IMR-90 (cell line): ENCODE measurements around the gene APOB. TPM values are rescaled to one million over a fixed set of nuclear protein-coding genes. Genes with fewer than 3 reads are reported as not detected.

Experiments
- ATAC-seq: fragments of 200-7000 bp; cut with Tn5 transposase; 2 replicates; pipeline ENCODE4 v1.9.1; 2020; ENCODE audit warnings: low read depth, mild to moderate bottlenecking, moderate library complexity
- BruUV-seq: library from RNA; stranded (reverse); fragments of 400-500 nt; replicated peaks from 2 replicates; lab custom pipeline; 2021; lab: Mats Ljungman, UMichigan
- CTCF ChIA-PET: fragments of 300-600 bp; formaldehyde crosslinking; extraction: SDS; loops from one replicate; lab custom pipeline; 2021; ENCODE audit warnings: antibody characterized with exemption; lab: Yijun Ruan, JAX
- POLR2A ChIA-PET: fragments of 300-600 bp; sonication (Branson Sonifier 250); formaldehyde crosslinking; loops from one replicate; lab custom pipeline; 2022; ENCODE audit warnings: antibody characterized with exemption; ENCODE audit not compliant: unreplicated experiment; lab: Charles Lee
- DNase-seq: peaks from one replicate; pipeline ENCODE4 v3.0.0; 2013
- H2AFZ ChIP-seq: replicated peaks from 2 replicates; pipeline ENCODE3; 2013; ENCODE audit warnings: low read length, mild to moderate bottlenecking; ENCODE audit not compliant: poor library complexity
- H2AK5ac ChIP-seq: 2 replicates; pipeline ENCODE4 v1.6.1; 2013; ENCODE audit warnings: low read depth, low read length, inconsistent platforms
- H2AK9ac ChIP-seq: replicated peaks from 2 replicates; pipeline ENCODE3; 2013; ENCODE audit warnings: mild to moderate bottlenecking, low read depth, low read length, moderate library complexity; ENCODE audit not compliant: poor library complexity
- H2BK120ac ChIP-seq: 2 replicates; pipeline ENCODE4 v1.6.1; 2013; ENCODE audit warnings: low read depth, low read length, inconsistent platforms
- H2BK15ac ChIP-seq: 3 replicates; pipeline ENCODE4 v1.6.1; 2013; ENCODE audit warnings: low read depth, low read length, inconsistent platforms
- H2BK20ac ChIP-seq: 2 replicates; pipeline ENCODE4 v1.6.1; 2013; ENCODE audit warnings: low read depth, mild to moderate bottlenecking, inconsistent platforms, low read length, moderate library complexity
- H2BK5ac ChIP-seq: 2 replicates; pipeline ENCODE4 v1.6.1; 2013; ENCODE audit warnings: mild to moderate bottlenecking, low read depth, low read length, inconsistent platforms; ENCODE audit not compliant: poor library complexity, severe bottlenecking
- H3K14ac ChIP-seq: replicated peaks from 2 replicates; pipeline ENCODE4 v1.6.1; 2013; ENCODE audit warnings: low read depth, low read length, inconsistent platforms
- H3K18ac ChIP-seq: 2 replicates; pipeline ENCODE4 v1.6.1; 2013; ENCODE audit warnings: low read depth, low read length, control low read depth
- H3K23ac ChIP-seq: 2 replicates; pipeline ENCODE4 v1.6.1; 2013; ENCODE audit warnings: low read depth, low read length, inconsistent platforms
- H3K27ac ChIP-seq: 2 replicates; pipeline ENCODE4 v1.5.1; 2013; ENCODE audit warnings: mild to moderate bottlenecking, control low read depth, low read length; ENCODE audit not compliant: insufficient read depth
- H3K27me3 ChIP-seq: 2 replicates; pipeline ENCODE4 v1.6.1; 2013; ENCODE audit warnings: low read length; ENCODE audit not compliant: control insufficient read depth, insufficient read depth
- H3K36me3 ChIP-seq: 2 replicates; pipeline ENCODE4 v1.6.1; 2013; ENCODE audit warnings: low read length, mixed read lengths; ENCODE audit not compliant: control insufficient read depth, insufficient read depth
- H3K4ac ChIP-seq: 2 replicates; pipeline ENCODE4 v1.6.1; 2013; ENCODE audit warnings: low read depth, low read length, inconsistent platforms
- H3K4me1 ChIP-seq: 2 replicates; pipeline ENCODE4 v1.6.1; 2013; ENCODE audit warnings: low read length, mixed read lengths; ENCODE audit not compliant: control insufficient read depth, insufficient read depth
- H3K4me2 ChIP-seq: 2 replicates; pipeline ENCODE4 v1.6.1; 2013; ENCODE audit warnings: low read depth, mild to moderate bottlenecking, control low read depth, low read length, moderate library complexity
- H3K4me3 ChIP-seq: 2 replicates; pipeline ENCODE4 v1.5.1; 2013; ENCODE audit warnings: low read depth, mild to moderate bottlenecking, control low read depth, low read length, moderate library complexity; ENCODE audit not compliant: insufficient read depth
- H3K56ac ChIP-seq: 2 replicates; pipeline ENCODE4 v1.6.1; 2013; ENCODE audit warnings: low read length, inconsistent platforms; ENCODE audit not compliant: insufficient read depth; ENCODE audit errors: extremely low read depth
- H3K79me1 ChIP-seq, 2 experiments: 2 replicates each; pipeline ENCODE4 v1.6.1; 2013; ENCODE audit warnings: low read length in 2 of 2, inconsistent platforms in 1 of 2, low read depth in 1 of 2
- H3K9ac ChIP-seq: 2 replicates; pipeline ENCODE4 v1.6.1; 2013; ENCODE audit warnings: low read depth, low read length, control low read depth
- H3K9me1 ChIP-seq: 2 replicates; pipeline ENCODE4 v1.6.1; 2013; ENCODE audit warnings: low read length, inconsistent platforms; ENCODE audit not compliant: insufficient read depth
- H3K9me3 ChIP-seq: 2 replicates; pipeline ENCODE4 v1.6.1; 2013; ENCODE audit warnings: low read length; ENCODE audit not compliant: control insufficient read depth, insufficient read depth
- H4K20me1 ChIP-seq: 2 replicates; pipeline ENCODE4 v1.6.1; 2013; ENCODE audit warnings: low read length, inconsistent platforms; ENCODE audit not compliant: insufficient read depth
- H4K5ac ChIP-seq: 2 replicates; pipeline ENCODE4 v1.6.1; 2013; ENCODE audit warnings: mild to moderate bottlenecking, low read depth, low read length, control low read depth
- H4K8ac ChIP-seq, 2 experiments: 2 replicates each; pipeline ENCODE4 v1.6.1; 2013; ENCODE audit warnings: low read depth in 2 of 2, low read length in 2 of 2, control low read depth in 1 of 2, inconsistent platforms in 1 of 2
- H4K91ac ChIP-seq: 2 replicates; pipeline ENCODE4 v1.6.1; 2013; ENCODE audit warnings: low read depth, low read length, inconsistent platforms; ENCODE audit not compliant: insufficient read depth
- CHD1 ChIP-seq: IDR thresholded peaks from 2 replicates; pipeline ENCODE4 v1.6.1; 2012; ENCODE audit warnings: low read depth, low read length, improper control_type of control experiment
- RCOR1 ChIP-seq: IDR thresholded peaks from 2 replicates; pipeline ENCODE4 v1.6.1; 2012; ENCODE audit warnings: mild to moderate bottlenecking, low read length, improper control_type of control experiment; ENCODE audit not compliant: insufficient replicate concordance
- SMC3 ChIP-seq: fragments of 150-350 bp; IDR thresholded peaks from 2 replicates; pipeline ENCODE4 v1.6.1; 2016; ENCODE audit warnings: low read depth, mild to moderate bottlenecking, antibody characterized with exemption, low read length, moderate library complexity
- WGBS, 2 experiments: methylation state at CpG; one replicate each; pipeline versions ENCODE4 v1.1.5 to v1.1.7; 2013; ENCODE audit warnings: missing lambda C conversion rate in 2 of 2; ENCODE audit not compliant: insufficient read length in 1 of 2; ENCODE audit errors: extremely low coverage in 2 of 2; 5-methylcytosine and 5-hydroxymethylcytosine counted together
- dilution Hi-C: fragments of 300-500 bp; cut with HindIII; formaldehyde crosslinking; loops from one replicate; pipeline ENCODE4 v1.14.3; 2018; ENCODE audit warnings: low sequenced_read_pairs; ENCODE audit not compliant: unreplicated experiment
- in situ Hi-C: fragments of 300-500 bp; cut with MboI; formaldehyde crosslinking; loops from 3 replicates; pipeline ENCODE4 v1.14.3; 2019; ENCODE audit warnings: low sequenced_read_pairs, inconsistent platforms, mixed read lengths
- intact Hi-C: fragments of 100-400 bp; cut with micrococcal nuclease; formaldehyde crosslinking; loops from 2 replicates; pipeline ENCODE4 v1.10.0; 2022
- polyA plus RNA-seq, 3 experiments: library from polyadenylated mRNA; depleted of rRNA; stranded (reverse); fragments of >200 nt; gene quantifications; 2 replicates each; pipeline ENCODE4 v1.2.3, GENCODE V29; 2012; ENCODE audit warnings: low replicate concordance in 1 of 3
- total RNA-seq: library from RNA; depleted of rRNA; stranded (reverse); fragments of >200 nt; gene quantifications from 2 replicates; pipeline ENCODE4 v1.2.3, GENCODE V29; 2012

Gene APOB
- total and polyA plus RNA-seq, 2 of the 4 experiments (the other 2 are of a cell fraction), result under 0.01 TPM; not detected in 1

DNA sequence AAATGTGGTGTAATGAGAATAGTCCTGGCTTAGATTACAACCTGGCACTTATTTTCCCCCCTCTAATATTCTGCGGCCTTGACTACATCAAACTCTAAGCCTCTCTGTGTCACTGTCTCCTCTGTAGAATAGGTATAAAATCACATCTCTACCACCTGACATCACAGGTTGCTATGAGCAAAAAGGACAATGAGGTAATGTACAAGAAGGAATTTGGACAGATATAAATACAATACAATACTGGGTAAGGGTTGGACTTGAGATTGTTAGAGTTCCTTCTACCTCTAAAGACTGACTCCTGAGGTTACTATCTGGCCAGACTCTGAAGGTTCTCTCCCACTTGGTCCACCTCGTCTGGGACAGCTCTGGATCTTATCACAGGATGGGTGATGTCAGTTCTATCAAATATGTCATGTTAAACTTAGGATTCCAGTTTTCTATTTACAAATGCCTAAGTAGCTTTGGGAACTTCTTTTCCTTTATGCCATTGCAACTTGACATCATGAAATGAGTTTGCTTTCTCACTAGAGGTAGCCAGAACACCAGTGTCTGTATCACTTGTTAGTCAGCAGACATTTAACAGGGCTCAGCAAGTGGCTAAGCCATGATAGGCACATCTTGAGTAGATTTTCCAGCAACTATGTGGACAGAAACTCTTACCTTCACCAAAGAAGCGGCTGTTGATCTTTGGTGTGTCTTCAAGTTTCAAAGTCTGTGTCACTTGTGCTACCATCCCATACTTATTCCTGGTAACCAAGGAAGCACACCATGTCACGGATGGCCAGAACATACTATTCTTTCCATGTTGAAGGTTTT is 9.5 kb downstream of the APOB start (continued):
- no peak for TF ChIP-seq CHD1

GRCh38 chr2:21033237-21034155 is 10.4 kb downstream of the APOB start:
- H3K4me2 ChIP-seq, result no peak overlapping the region
- no peak overlapping the region for H2BK15ac ChIP-seq
- in situ Hi-C loops (no loop called here), intact Hi-C loops (no loop called here), dilution Hi-C loops (no loop called here)
- ATAC-seq (no peak), DNase-seq (no peak)
- no peak for TF ChIP-seq RCOR1
- TF ChIP-seq SMC3, result no peak
- BruUV-seq, result no TSS peak
- H4K91ac ChIP-seq, result no peak overlapping the region
- no peaks in the 10 kb centered on the region for H3K9me3 ChIP-seq
- no peaks in the 10 kb centered on the region for H3K36me3 ChIP-seq
- H3K14ac ChIP-seq, result no peak overlapping the region
- H4K8ac ChIP-seq, result no peak overlapping the region
- H3K4me1 ChIP-seq, result no peaks in the 10 kb centered on the region
- H4K5ac ChIP-seq, result no peak overlapping the region
- no peak overlapping the region for H3K4ac ChIP-seq
- no peak overlapping the region for H3K23ac ChIP-seq
- no peak overlapping the region for H3K18ac ChIP-seq
- H3K4me3 ChIP-seq, result no peak overlapping the region
- ChIA-PET POLR2A (no interaction called here), CTCF (no interaction called here)
- H3K79me1 ChIP-seq, result no peaks in the 10 kb centered on the region
- H3K56ac ChIP-seq, result no peak overlapping the region
- no peak overlapping the region for H3K27ac ChIP-seq
- H3K27me3 ChIP-seq, result no peaks in the 10 kb centered on the region
- H2BK20ac ChIP-seq, result no peak overlapping the region
- H3K9ac ChIP-seq, result no peak overlapping the region
- no peak overlapping the region for H2BK5ac ChIP-seq
- no peaks in the 10 kb centered on the region for H4K20me1 ChIP-seq
- no peak overlapping the region for H2AK9ac ChIP-seq
- no peak overlapping the region for H2AFZ ChIP-seq
- no CpG with 5 or more reads among the region's 2 CpGs for WGBS, 2 experiments
- no peak overlapping the region for H2AK5ac ChIP-seq
- no peaks in the 10 kb centered on the region; the same call in 1 of the 2 replicates for H3K9me1 ChIP-seq
- H2BK120ac ChIP-seq, result no peak overlapping the region
